WTC11 (cell line): Measurements from ENCODE around the gene SPTBN4.

ENCODE experiments used
- ATF1 ChIP-seq: sonication (generic); formaldehyde crosslinking; IDR thresholded peaks from 2 replicates; pipeline ENCODE4 v1.8.1; 2023; ENCODE audit warnings: mild to moderate bottlenecking, moderate library complexity, missing genetic modification reagents
- NFYB ChIP-seq: sonication (generic); formaldehyde crosslinking; conservative IDR thresholded peaks from 2 replicates; pipeline ENCODE4 v1.8.0; 2022; ENCODE audit warnings: low read depth, missing genetic modification reagents
- TF ChIP-seq, protein P1 (sequence below): sonication (generic); formaldehyde crosslinking; IDR thresholded peaks from 2 replicates; pipeline ENCODE4 v1.8.1; 2022; ENCODE audit warnings: missing genetic modification reagents, borderline replicate concordance

DNA sequence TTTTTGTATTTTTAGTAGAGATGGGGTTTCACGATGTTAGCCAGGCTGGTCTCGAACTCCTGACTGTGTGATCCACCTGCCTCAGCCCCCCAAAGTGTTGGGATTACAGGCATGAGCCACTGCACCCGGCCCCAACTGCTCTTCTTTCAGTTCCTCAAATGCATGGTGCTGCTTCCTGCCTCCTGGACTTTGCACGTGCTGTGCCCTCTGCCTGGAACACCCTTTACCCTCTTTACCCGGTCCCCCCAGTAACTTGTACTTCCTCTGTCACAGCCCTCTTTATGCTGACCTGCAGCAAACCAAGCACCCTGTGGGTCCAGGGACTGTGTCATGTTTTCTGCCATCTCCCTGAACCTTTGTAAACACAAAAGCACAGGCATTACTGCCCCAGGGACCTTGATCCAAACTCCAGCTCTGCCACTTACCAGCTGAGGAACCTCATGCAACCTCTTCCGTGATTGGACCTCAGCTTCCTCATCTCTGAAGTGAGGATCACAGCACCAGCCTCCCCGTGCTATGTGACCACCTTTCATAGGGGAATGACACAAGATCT is 5.1 kb upstream of the SPTBN4 start:
- TF ChIP-seq, protein P1, sequence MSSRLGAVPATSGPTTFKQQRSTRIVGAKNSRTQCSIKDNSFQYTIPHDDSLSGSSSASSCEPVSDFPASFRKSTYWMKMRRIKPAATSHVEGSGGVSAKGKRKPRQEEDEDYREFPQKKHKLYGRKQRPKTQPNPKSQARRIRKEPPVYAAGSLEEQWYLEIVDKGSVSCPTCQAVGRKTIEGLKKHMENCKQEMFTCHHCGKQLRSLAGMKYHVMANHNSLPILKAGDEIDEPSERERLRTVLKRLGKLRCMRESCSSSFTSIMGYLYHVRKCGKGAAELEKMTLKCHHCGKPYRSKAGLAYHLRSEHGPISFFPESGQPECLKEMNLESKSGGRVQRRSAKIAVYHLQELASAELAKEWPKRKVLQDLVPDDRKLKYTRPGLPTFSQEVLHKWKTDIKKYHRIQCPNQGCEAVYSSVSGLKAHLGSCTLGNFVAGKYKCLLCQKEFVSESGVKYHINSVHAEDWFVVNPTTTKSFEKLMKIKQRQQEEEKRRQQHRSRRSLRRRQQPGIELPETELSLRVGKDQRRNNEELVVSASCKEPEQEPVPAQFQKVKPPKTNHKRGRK, result no peak
- TF ChIP-seq NFYB (CRISPR knock-in tag), result no peak
- TF ChIP-seq ATF1, result no peak
